ENCODE data around the gene CEP57L1.

- no peak for TF ChIP-seq CTCF (IDR thresholded peaks at IDR 0.05)
- no peak for TF ChIP-seq POLR2A (IDR thresholded peaks at IDR 0.05)
- no peak for TF ChIP-seq POLR2AphosphoS5 (IDR thresholded peaks at IDR 0.05)
- TF ChIP-seq EP300 (IDR thresholded peaks at IDR 0.05), result no peak
Measured at GRCh38 chr6:109164331-109164730, 69.0 kb downstream of the CEP57L1 start.
